ENCODE measurements around the gene MSH2. TPM values are rescaled to one million over a fixed set of nuclear protein-coding genes. Genes with fewer than 3 reads are reported as not detected.

The MSH2 gene
- total RNA-seq, 1 experiment from 2014 or later, result 25.0 TPM

GRCh38 chr2:47504174-47504810, 101.3 kb downstream of the MSH2 start:
- DNase-seq (ENCODE audit: extremely low read depth, low read depth), result no peak

- no peak for DNase-seq (ENCODE audit: extremely low read depth, low read depth)
Measured at GRCh38 chr2:47506024-47506423, 103.1 kb downstream of the MSH2 start.

GRCh38 chr2:47506436-47506835, 103.5 kb downstream of the MSH2 start:
- no peak for DNase-seq (ENCODE audit: extremely low read depth, low read depth)

- DNase-seq (ENCODE audit: extremely low read depth, low read depth), result no peak
Measured at GRCh38 chr2:47508080-47508479, 105.1 kb downstream of the MSH2 start.

GRCh38 chr2:47508641-47509040, 105.7 kb downstream of the MSH2 start:
- no peak for DNase-seq (ENCODE audit: extremely low read depth, low read depth)

GRCh38 chr2:47509250-47509649, 106.3 kb downstream of the MSH2 start:
- no peak for DNase-seq (ENCODE audit: extremely low read depth, low read depth)

GRCh38 chr2:47509821-47510385, 106.9 kb downstream of the MSH2 start:
- DNase-seq (ENCODE audit: extremely low read depth, low read depth), result no peak

- DNase-seq (ENCODE audit: extremely low read depth, low read depth), result no peak
Measured at GRCh38 chr2:47510745-47511144, 107.8 kb downstream of the MSH2 start.

GRCh38 chr2:47512581-47513083, 109.7 kb downstream of the MSH2 start:
- DNase-seq (ENCODE audit: extremely low read depth, low read depth), result no peak

- no peak for DNase-seq (ENCODE audit: extremely low read depth, low read depth)
Measured at GRCh38 chr2:47513981-47514520, 111.1 kb downstream of the MSH2 start.

- DNase-seq (ENCODE audit: extremely low read depth, low read depth), result no peak
Measured at GRCh38 chr2:47516360-47517104, 113.6 kb downstream of the MSH2 start.

GRCh38 chr2:47518497-47519146, 115.7 kb downstream of the MSH2 start:
- no peak for DNase-seq (ENCODE audit: extremely low read depth, low read depth)

GRCh38 chr2:47519147-47519537, 116.2 kb downstream of the MSH2 start:
- DNase-seq (ENCODE audit: extremely low read depth, low read depth), result no peak

- DNase-seq (ENCODE audit: extremely low read depth, low read depth), result no peak
Measured at GRCh38 chr2:47519604-47520301, 116.8 kb downstream of the MSH2 start.

- peak; percentile 14 for DNase-seq (ENCODE audit: extremely low read depth, low read depth)
Measured at GRCh38 chr2:47520302-47520630, 117.3 kb downstream of the MSH2 start.

- DNase-seq (ENCODE audit: extremely low read depth, low read depth), result peak; percentile 26
Measured at GRCh38 chr2:47520825-47521665, 118.1 kb downstream of the MSH2 start.

- no peak for DNase-seq (ENCODE audit: extremely low read depth, low read depth)
Measured at GRCh38 chr2:47521666-47522285, 118.8 kb downstream of the MSH2 start.

GRCh38 chr2:47525167-47525566, 122.2 kb downstream of the MSH2 start:
- no peak for DNase-seq (ENCODE audit: extremely low read depth, low read depth)

GRCh38 chr2:47528455-47528854, 125.5 kb downstream of the MSH2 start:
- no peak for DNase-seq (ENCODE audit: extremely low read depth, low read depth)

Measured in NCI-H460 (cell line).